Measurements from ENCODE around the gene ULK4. TPM values are rescaled to one million over a fixed set of nuclear protein-coding genes. Genes with fewer than 3 reads are reported as not detected.

ULK4 gene
- total RNA-seq, 1 experiment from 2014 or later: 8.7 TPM

DNA sequence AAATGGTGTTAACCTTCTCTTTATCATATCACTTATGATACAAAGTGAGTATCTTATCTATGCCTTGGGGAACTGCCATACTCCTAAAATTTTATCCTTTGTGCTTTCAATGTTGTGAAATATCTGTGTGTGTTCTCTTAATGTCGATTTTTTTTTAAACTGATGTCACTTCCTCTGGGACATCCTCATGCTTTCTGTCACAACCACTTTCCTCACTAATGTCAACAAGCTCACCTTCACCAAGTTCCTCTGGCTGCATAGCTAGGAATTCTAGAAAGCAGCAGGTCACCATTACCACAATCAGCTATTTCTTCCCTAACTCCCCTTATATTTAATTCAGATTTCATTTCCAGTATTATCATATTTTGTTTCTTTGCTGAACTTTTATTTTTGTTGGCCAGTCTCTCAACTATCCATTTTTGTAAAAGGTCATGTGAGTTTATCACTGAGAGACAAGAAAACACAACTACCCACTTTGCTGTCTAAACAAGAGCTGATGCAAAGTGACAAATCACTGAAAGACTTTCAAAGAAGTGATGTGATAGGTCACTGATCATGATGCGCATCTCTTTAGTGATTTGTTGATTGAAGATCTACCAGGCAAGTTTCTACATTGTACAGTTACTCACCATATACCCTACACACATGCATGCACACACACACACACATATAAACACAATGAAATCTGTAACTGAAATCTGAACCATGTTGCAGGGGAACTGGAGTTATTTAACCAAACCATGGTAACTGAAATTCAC, 369.0 kb downstream of the ULK4 start:
- Histone ChIP-seq H3K36me3 (ENCODE audit: low read depth) (no peaks in the 10 kb centered on the region), H4K20me1 (ENCODE audit: insufficient read depth) (no peaks in the 10 kb centered on the region), H3F3A (ENCODE audit: insufficient read depth, low read depth) (no peaks in the 10 kb centered on the region), H3K9me3 (ENCODE audit: insufficient read depth, low read depth) (no peaks in the 10 kb centered on the region), H3K4me2 (no peak overlapping the region), H3K9me2 (ENCODE audit: insufficient read depth) (no peaks in the 10 kb centered on the region), H3K27me3 (ENCODE audit: insufficient read depth, low read depth) (no peaks in the 10 kb centered on the region), H3K4me1 (replicated peaks; ENCODE audit: insufficient read depth) (no peaks in the 10 kb centered on the region), H3K79me2 (ENCODE audit: low read depth) (no peaks in the 10 kb centered on the region), H3K27ac (no peak overlapping the region), H3K4me3 (no peak overlapping the region), H2AFZ (no peak overlapping the region)
- DNase-seq: no peak
- no TSS peak for BruUV-seq (replicated peaks)
- CTCF ChIA-PET: no interaction called here
- POLR2A ChIA-PET (ENCODE audit: unreplicated experiment): interaction anchor here (0.6 kb wide), 1 partner anchor 663 kb away, joined by 7 read pairs; no protein-coding TSS in a partner anchor
- intact Hi-C loops (cut with micrococcal nuclease; ENCODE audit: unreplicated experiment): no loop called here
- TF ChIP-seq CTCF (conservative IDR thresholded peaks at IDR 0.05) (no peak), EZH2 (IDR thresholded peaks at IDR 0.05; ENCODE audit: low read depth) (no peak)

- POLR2A ChIA-PET (ENCODE audit: unreplicated experiment): no interaction called here
- no peaks in the 10 kb centered on the region for H3K9me3 ChIP-seq (ENCODE audit: insufficient read depth, low read depth)
- no peaks in the 10 kb centered on the region for H3K4me1 ChIP-seq (replicated peaks; ENCODE audit: insufficient read depth)
- no peaks in the 10 kb centered on the region for H3K27me3 ChIP-seq (ENCODE audit: insufficient read depth, low read depth)
- TF ChIP-seq CTCF (conservative IDR thresholded peaks at IDR 0.05) (no peak), EZH2 (IDR thresholded peaks at IDR 0.05; ENCODE audit: low read depth) (no peak)
- H3F3A ChIP-seq (ENCODE audit: insufficient read depth, low read depth): no peaks in the 10 kb centered on the region
- H3K4me3 ChIP-seq: no peak overlapping the region
- no peaks in the 10 kb centered on the region for H3K36me3 ChIP-seq (ENCODE audit: low read depth)
- intact Hi-C loops (cut with micrococcal nuclease; ENCODE audit: unreplicated experiment): no loop called here
- DNase-seq: no peak
- no peak overlapping the region for H3K4me2 ChIP-seq
- BruUV-seq (replicated peaks): no TSS peak
- CTCF ChIA-PET: no interaction called here
- no peaks in the 10 kb centered on the region for H3K79me2 ChIP-seq (ENCODE audit: low read depth)
- no peaks in the 10 kb centered on the region for H4K20me1 ChIP-seq (ENCODE audit: insufficient read depth)
- H3K9me2 ChIP-seq (ENCODE audit: insufficient read depth): no peaks in the 10 kb centered on the region; the same call in 1 of the 2 replicates
- H2AFZ ChIP-seq: no peak overlapping the region
- no peak overlapping the region for H3K27ac ChIP-seq
Measured at GRCh38 chr3:41583014-41583413, 378.9 kb downstream of the ULK4 start.

GRCh38 chr3:41581700-41582099, 380.2 kb downstream of the ULK4 start:
- Histone ChIP-seq H3K27me3 (ENCODE audit: insufficient read depth, low read depth) (no peaks in the 10 kb centered on the region), H3K36me3 (ENCODE audit: low read depth) (no peaks in the 10 kb centered on the region), H3K4me3 (no peak overlapping the region), H3K4me1 (replicated peaks; ENCODE audit: insufficient read depth) (no peaks in the 10 kb centered on the region), H3K27ac (no peak overlapping the region), H3K9me3 (ENCODE audit: insufficient read depth, low read depth) (no peaks in the 10 kb centered on the region), H3K9me2 (ENCODE audit: insufficient read depth) (no peaks in the 10 kb centered on the region; the same call in 1 of the 2 replicates), H3K4me2 (no peak overlapping the region), H2AFZ (no peak overlapping the region), H3K79me2 (ENCODE audit: low read depth) (no peaks in the 10 kb centered on the region), H3F3A (ENCODE audit: insufficient read depth, low read depth) (no peaks in the 10 kb centered on the region), H4K20me1 (ENCODE audit: insufficient read depth) (no peaks in the 10 kb centered on the region)
- no peak for TF ChIP-seq CTCF (conservative IDR thresholded peaks at IDR 0.05)
- TF ChIP-seq EZH2 (IDR thresholded peaks at IDR 0.05; ENCODE audit: low read depth): no peak
- POLR2A ChIA-PET (ENCODE audit: unreplicated experiment): no interaction called here
- CTCF ChIA-PET: no interaction called here
- DNase-seq: no peak
- BruUV-seq (replicated peaks): no TSS peak
- intact Hi-C loops (cut with micrococcal nuclease; ENCODE audit: unreplicated experiment): no loop called here
